ENCODE data around the gene SCCPDH. TPM values are rescaled to one million over a fixed set of nuclear protein-coding genes. Genes with fewer than 3 reads are reported as not detected.

The SCCPDH gene
- polyA plus RNA-seq, 1 of the 3 experiments (the other 2 are of a cell fraction), result 32.2 TPM

GRCh38 chr1:246773213-246773641 lies 49.0 kb downstream of the SCCPDH start:
- H3K9me3 ChIP-seq, result no peaks in the 10 kb centered on the region
- 96% methylated on average over 4 of the region's 4 CpGs for WGBS (ENCODE audit: low lambda C conversion rate)
- no peaks in the 10 kb centered on the region for H3K27me3 ChIP-seq (ENCODE audit: insufficient read depth)
- DNase-seq, result no peak
- peaks cover 29 to 54% of the 10 kb centered on the region in 2 experiments for H3K36me3 ChIP-seq (replicated peaks in 1 of 2; ENCODE audit: control insufficient read depth in 1 of 2, insufficient read depth in 2 of 2, low read length in 1 of 2)
- H3K4me3 ChIP-seq (ENCODE audit: low read depth in 2 of 2, low read length in 1 of 2), result no peak overlapping the region
- CTCF ChIA-PET, result interaction anchor here (0.9 kb wide), 1 partner anchor 63 kb away, joined by 3 read pairs; no protein-coding TSS in a partner anchor
- TF ChIP-seq GATA2 (CRISPR knock-in tag; IDR thresholded peaks at IDR 0.05) (no peak), SIN3A (IDR thresholded peaks at IDR 0.05; ENCODE audit: borderline replicate concordance, low read depth, low read length) (no peak), PBX3 (IDR thresholded peaks at IDR 0.05) (no peak), NRF1 (IDR thresholded peaks at IDR 0.05; ENCODE audit: low read depth, low read length) (no peak), USF2 (IDR thresholded peaks at IDR 0.05; ENCODE audit: borderline replicate concordance, low read depth, low read length) (no peak), GABPA (IDR thresholded peaks at IDR 0.05; ENCODE audit: low read depth) (no peak), FOXJ3 (CRISPR knock-in tag; IDR thresholded peaks at IDR 0.05) (no peak), RAD21 (IDR thresholded peaks at IDR 0.05; ENCODE audit: low read length) (no peak), POLR2AphosphoS5 (IDR thresholded peaks at IDR 0.05; ENCODE audit: low read depth, low read length) (no peak), ELF1 (IDR thresholded peaks at IDR 0.05) (no peak), JUND (IDR thresholded peaks at IDR 0.05) (no peak)
- no peak overlapping the region for H3K27ac ChIP-seq (ENCODE audit: low read depth in 2 of 2, low read length in 1 of 2)
- H2AFZ ChIP-seq (ENCODE audit: low read depth), result no peak overlapping the region
- H3K4me2 ChIP-seq, result no peak overlapping the region
- no peaks in the 10 kb centered on the region for H3K9me2 ChIP-seq
- H3K9ac ChIP-seq, result no peak overlapping the region
- no peaks in the 10 kb centered on the region for H3F3A ChIP-seq (replicated peaks; ENCODE audit: insufficient read depth)
- no peaks in the 10 kb centered on the region for H4K20me1 ChIP-seq (ENCODE audit: insufficient read depth)
- peaks cover 0 to 9% of the 10 kb centered on the region in 2 experiments; a peak in 1 of 4 replicates for H3K4me1 ChIP-seq (ENCODE audit: control insufficient read depth in 1 of 2, insufficient read depth in 2 of 2, low read depth in 1 of 2, low read length in 1 of 2)
- POLR2A ChIA-PET, result no interaction called here
- H3K79me2 ChIP-seq (ENCODE audit: insufficient read depth), result no peaks in the 10 kb centered on the region

GRCh38 chr1:246775531-246776385 lies 51.5 kb downstream of the SCCPDH start:
- WGBS (ENCODE audit: low lambda C conversion rate), result 93% methylated on average over 23 of the region's 23 CpGs

More at GRCh38 chr1:246775531-246776385, 51.5 kb downstream of the SCCPDH start:
- peaks cover 0 to 2% of the 10 kb centered on the region in 2 experiments; a peak in 1 of 4 replicates for H3K4me1 ChIP-seq (ENCODE audit: control insufficient read depth in 1 of 2, insufficient read depth in 2 of 2, low read depth in 1 of 2, low read length in 1 of 2)
- H3K4me3 ChIP-seq (ENCODE audit: low read depth in 2 of 2, low read length in 1 of 2), result no peak overlapping the region
- H3K9me2 ChIP-seq, result no peaks in the 10 kb centered on the region
- peaks cover 19 to 64% of the 10 kb centered on the region in 2 experiments for H3K36me3 ChIP-seq (replicated peaks in 1 of 2; ENCODE audit: control insufficient read depth in 1 of 2, insufficient read depth in 2 of 2, low read length in 1 of 2)
- no peaks in the 10 kb centered on the region for H3K79me2 ChIP-seq (ENCODE audit: insufficient read depth)
- no peaks in the 10 kb centered on the region for H3K9me3 ChIP-seq
- no peak overlapping the region for H2AFZ ChIP-seq (ENCODE audit: low read depth)
- POLR2A ChIA-PET, result no interaction called here
- no peak for DNase-seq
- H3F3A ChIP-seq (replicated peaks; ENCODE audit: insufficient read depth), result no peaks in the 10 kb centered on the region
- TF ChIP-seq MXI1 (IDR thresholded peaks at IDR 0.05; ENCODE audit: low read depth, low read length), result no peak
- TF ChIP-seq RAD21 (IDR thresholded peaks at IDR 0.05; ENCODE audit: low read length), result no peak
- TF ChIP-seq GABPA (IDR thresholded peaks at IDR 0.05; ENCODE audit: low read depth), result no peak
- no peak for TF ChIP-seq USF2 (IDR thresholded peaks at IDR 0.05; ENCODE audit: borderline replicate concordance, low read depth, low read length)
- no peak for TF ChIP-seq ELF1 (IDR thresholded peaks at IDR 0.05)
- TF ChIP-seq PBX3 (IDR thresholded peaks at IDR 0.05), result no peak
- H3K4me2 ChIP-seq, result no peak overlapping the region
- no peaks in the 10 kb centered on the region for H3K27me3 ChIP-seq (ENCODE audit: insufficient read depth)
- CTCF ChIA-PET, result interaction anchor here (1.0 kb wide), 1 partner anchor 21 kb away, joined by 3 read pairs; no protein-coding TSS in a partner anchor
- no peak overlapping the region for H3K9ac ChIP-seq
- no peak overlapping the region for H3K27ac ChIP-seq (ENCODE audit: low read depth in 2 of 2, low read length in 1 of 2)
- H4K20me1 ChIP-seq (ENCODE audit: insufficient read depth), result no peaks in the 10 kb centered on the region
